Peyer's patch (tissue), 4 donors: ENCODE data around the gene AGBL5. TPM values are rescaled to one million over a fixed set of nuclear protein-coding genes. Genes with fewer than 3 reads are reported as not detected.
A peak's percentile ranks its signal among the peaks of the same experiment; 100 is the strongest.

ENCODE experiments used
- DNase-seq, 3 donors: peaks; one replicate each; pipeline ENCODE4 v3.0.0-alpha.2; 2017 to 2019
- H3K27ac ChIP-seq, 4 donors: fragments of 200-600 bp; sonication (generic); one replicate each; pipeline ENCODE4 v1.5.1; 2016 to 2019
- H3K27me3 ChIP-seq, 2 donors: fragments of 200-600 bp; sonication (generic); one replicate each; pipeline ENCODE4 v1.5.1; 2019
- H3K36me3 ChIP-seq, 3 donors: fragments of 200-600 bp; sonication (generic); one replicate each; pipeline ENCODE4 v1.5.1; 2016 to 2019
- H3K4me1 ChIP-seq, 4 donors: fragments of 200-600 bp; sonication (generic); one replicate each; pipeline ENCODE4 v1.5.1; 2016 to 2019
- H3K4me3 ChIP-seq, 4 donors: fragments of 200-600 bp; sonication (generic); 1 replicate in 3 of 4; 2 replicates in 1 of 4; pipeline ENCODE4 v1.5.1; 2016 to 2019; ENCODE audit warnings: mild to moderate bottlenecking in 1 of 4
- H3K9me3 ChIP-seq, 4 donors: fragments of 200-600 bp; sonication (generic); one replicate each; pipeline ENCODE4 v1.5.1; 2016 to 2019; ENCODE audit warnings: mild to moderate bottlenecking in 1 of 4
- POLR2A ChIP-seq, 2 donors: fragments of 450-650 bp; IDR thresholded peaks; one replicate each; pipeline ENCODE4 v1.5.1; 2017; ENCODE audit warnings: antibody characterized with exemption in 2 of 2, mild to moderate bottlenecking in 2 of 2, moderate library complexity in 2 of 2
- total RNA-seq, 4 donors: library from RNA; depleted of rRNA; stranded (reverse); fragments of >200 nt; gene quantifications; one replicate each; pipeline ENCODE4 v1.1.0, GENCODE V29; 2016
- TF ChIP-seq, protein P1 (sequence below), 6 experiments: fragments of 450-650 bp in 4 of 6; fragments of 200-600 bp in 2 of 6; sonication (generic) in 1 of 6; IDR thresholded peaks; one replicate each; pipeline ENCODE4 v1.5.1; 2017 to 2019; ENCODE audit warnings: antibody characterized with exemption in 6 of 6, mild to moderate bottlenecking in 3 of 6, moderate library complexity in 1 of 6

AGBL5 gene
- total RNA-seq, 4 donors from 2014 or later: 7.5 to 18.2 (median 12.3) TPM

DNA sequence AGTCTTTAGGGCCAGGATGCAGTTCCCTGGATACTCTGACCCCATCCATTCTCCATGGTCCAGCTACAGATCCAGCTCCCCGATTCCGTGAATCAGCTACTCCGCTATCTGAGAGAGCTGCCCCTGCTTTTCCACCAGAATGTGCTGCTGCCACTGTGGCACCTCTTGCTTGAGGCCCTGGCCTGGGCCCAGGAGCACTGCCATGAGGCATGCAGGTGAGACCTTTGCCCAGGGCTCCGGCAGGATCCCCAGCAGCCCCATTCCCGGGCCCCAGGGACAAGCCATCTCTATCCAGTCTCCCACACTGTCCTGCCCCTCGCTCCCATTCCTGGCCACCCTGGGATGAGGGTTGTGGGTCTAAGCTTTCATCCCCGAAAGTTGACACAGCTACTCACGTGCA is 11.2 kb upstream of the AGBL5 start:
- no peak overlapping the region for H3K4me3 ChIP-seq
- H3K4me1 ChIP-seq: peaks cover 0 to 12% (median 0%) of the 10 kb centered on the region in 4 donors
- peaks cover 0 to 64% (median 0%) of the 10 kb centered on the region in 3 donors for H3K36me3 ChIP-seq
- no peaks in the 10 kb centered on the region for H3K27me3 ChIP-seq
- H3K27ac ChIP-seq: no peak overlapping the region
- DNase-seq: peak in 1 of 3 donors; percentile 46
- TF ChIP-seq, protein P1, sequence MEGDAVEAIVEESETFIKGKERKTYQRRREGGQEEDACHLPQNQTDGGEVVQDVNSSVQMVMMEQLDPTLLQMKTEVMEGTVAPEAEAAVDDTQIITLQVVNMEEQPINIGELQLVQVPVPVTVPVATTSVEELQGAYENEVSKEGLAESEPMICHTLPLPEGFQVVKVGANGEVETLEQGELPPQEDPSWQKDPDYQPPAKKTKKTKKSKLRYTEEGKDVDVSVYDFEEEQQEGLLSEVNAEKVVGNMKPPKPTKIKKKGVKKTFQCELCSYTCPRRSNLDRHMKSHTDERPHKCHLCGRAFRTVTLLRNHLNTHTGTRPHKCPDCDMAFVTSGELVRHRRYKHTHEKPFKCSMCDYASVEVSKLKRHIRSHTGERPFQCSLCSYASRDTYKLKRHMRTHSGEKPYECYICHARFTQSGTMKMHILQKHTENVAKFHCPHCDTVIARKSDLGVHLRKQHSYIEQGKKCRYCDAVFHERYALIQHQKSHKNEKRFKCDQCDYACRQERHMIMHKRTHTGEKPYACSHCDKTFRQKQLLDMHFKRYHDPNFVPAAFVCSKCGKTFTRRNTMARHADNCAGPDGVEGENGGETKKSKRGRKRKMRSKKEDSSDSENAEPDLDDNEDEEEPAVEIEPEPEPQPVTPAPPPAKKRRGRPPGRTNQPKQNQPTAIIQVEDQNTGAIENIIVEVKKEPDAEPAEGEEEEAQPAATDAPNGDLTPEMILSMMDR (IDR thresholded peaks at IDR 0.05): no peak
- TF ChIP-seq POLR2A (IDR thresholded peaks at IDR 0.05): no peak
- H3K9me3 ChIP-seq: no peaks in the 10 kb centered on the region

DNA sequence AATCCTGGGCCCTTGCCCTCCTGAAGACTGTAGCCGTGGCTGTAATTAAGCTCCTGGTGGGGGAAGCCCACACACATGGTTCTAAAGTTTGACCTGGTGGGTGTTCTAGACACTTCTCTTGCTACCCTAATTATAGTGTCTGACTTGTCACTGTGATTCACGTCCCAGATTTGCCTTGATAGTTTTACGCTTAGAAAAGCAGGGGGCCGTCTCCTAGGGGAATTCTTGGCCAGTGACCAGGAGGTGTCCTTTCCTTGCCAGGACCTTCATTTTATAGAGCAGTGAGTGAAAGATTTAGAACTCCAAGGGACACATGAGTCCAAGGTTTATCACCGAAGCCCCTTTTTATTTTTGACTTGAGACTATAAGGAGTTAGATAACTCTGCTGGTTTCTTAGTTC is 9.7 kb upstream of the AGBL5 start:
- no peak overlapping the region for H3K4me3 ChIP-seq
- no peak for DNase-seq
- H3K27me3 ChIP-seq: no peaks in the 10 kb centered on the region
- H3K27ac ChIP-seq: peak overlapping the region in 2 of 4 donors; percentile 48 to 66
- no peaks in the 10 kb centered on the region for H3K9me3 ChIP-seq
- TF ChIP-seq, protein P1 (IDR thresholded peaks at IDR 0.05): no peak
- TF ChIP-seq POLR2A (IDR thresholded peaks at IDR 0.05): no peak
- peaks cover 0 to 49% (median 0%) of the 10 kb centered on the region in 3 donors for H3K36me3 ChIP-seq
- H3K4me1 ChIP-seq: peaks cover 0 to 12% (median 0%) of the 10 kb centered on the region in 4 donors

DNA sequence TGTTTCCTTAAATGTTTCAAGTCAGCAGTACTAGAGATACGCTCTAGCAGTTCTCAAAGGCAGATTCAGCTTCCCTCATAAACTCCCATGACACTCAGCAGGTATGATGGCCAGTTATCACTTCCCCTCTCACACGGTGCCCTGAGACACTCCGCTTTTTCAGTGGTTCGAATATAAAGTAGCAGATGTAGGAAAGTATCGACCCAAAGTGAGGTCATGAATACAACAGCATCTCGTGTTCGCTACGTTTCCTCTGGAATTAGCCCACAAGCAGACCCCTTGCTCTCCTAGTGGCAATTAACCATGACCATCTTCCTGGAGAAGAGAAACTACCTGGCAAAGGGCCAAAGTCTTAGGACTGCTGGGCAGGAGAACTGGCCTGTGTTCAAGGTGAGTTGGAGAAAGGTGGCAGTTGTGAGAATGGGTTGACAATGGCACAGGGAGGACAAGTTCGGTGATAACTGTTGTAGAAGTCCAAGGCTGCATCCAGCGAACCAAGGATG is 9.3 kb upstream of the AGBL5 start:
- TF ChIP-seq, protein P1 (IDR thresholded peaks at IDR 0.05): no peak
- TF ChIP-seq POLR2A (IDR thresholded peaks at IDR 0.05): no peak

DNA sequence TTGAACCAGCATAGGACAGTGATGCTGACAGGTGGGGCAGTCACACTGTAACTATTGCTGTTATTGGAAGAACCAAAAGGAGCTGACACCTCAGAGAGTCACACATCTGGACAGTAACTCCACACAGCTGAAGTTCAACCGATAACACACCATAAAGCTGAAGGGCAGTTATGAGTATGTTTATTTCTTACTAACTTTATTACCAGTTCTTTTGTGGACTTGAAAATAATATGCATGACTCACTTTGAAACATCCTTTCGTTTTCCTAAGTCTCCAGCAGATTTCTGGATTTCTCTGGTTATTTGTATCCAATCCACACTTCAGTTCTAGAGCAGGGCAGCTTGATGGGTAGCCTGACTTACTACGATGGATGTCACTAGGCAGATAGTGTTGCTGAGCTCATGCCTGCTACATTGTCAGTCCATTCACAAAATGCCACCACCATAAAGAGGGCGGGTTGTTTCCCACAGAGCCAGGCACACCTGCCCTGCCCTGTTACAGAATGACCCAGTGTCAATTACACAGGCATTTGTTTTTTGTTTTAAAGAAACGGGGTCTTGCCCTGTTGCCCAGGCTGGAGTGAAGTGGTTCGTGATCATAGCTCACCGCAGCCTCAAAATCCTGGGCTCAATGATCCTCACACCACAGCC is 8.4 kb upstream of the AGBL5 start:
- TF ChIP-seq POLR2A (IDR thresholded peaks at IDR 0.05): no peak
- TF ChIP-seq, protein P1 (IDR thresholded peaks at IDR 0.05): no peak
- peaks cover 0 to 35% (median 0%) of the 10 kb centered on the region in 3 donors for H3K36me3 ChIP-seq

More for the DNA sequence above, 9.3 kb upstream of the AGBL5 start:
- Histone ChIP-seq H3K4me3 (no peak overlapping the region), H3K36me3 (peaks cover 0 to 44% (median 0%) of the 10 kb centered on the region in 3 donors), H3K9me3 (no peaks in the 10 kb centered on the region), H3K27ac (peak overlapping the region in 3 of 4 donors; percentile 5 to 66 (median 48)), H3K4me1 (peaks cover 0 to 12% (median 0%) of the 10 kb centered on the region in 4 donors), H3K27me3 (no peaks in the 10 kb centered on the region)
- peak; percentile 22 to 60 (median 51) for DNase-seq

DNA sequence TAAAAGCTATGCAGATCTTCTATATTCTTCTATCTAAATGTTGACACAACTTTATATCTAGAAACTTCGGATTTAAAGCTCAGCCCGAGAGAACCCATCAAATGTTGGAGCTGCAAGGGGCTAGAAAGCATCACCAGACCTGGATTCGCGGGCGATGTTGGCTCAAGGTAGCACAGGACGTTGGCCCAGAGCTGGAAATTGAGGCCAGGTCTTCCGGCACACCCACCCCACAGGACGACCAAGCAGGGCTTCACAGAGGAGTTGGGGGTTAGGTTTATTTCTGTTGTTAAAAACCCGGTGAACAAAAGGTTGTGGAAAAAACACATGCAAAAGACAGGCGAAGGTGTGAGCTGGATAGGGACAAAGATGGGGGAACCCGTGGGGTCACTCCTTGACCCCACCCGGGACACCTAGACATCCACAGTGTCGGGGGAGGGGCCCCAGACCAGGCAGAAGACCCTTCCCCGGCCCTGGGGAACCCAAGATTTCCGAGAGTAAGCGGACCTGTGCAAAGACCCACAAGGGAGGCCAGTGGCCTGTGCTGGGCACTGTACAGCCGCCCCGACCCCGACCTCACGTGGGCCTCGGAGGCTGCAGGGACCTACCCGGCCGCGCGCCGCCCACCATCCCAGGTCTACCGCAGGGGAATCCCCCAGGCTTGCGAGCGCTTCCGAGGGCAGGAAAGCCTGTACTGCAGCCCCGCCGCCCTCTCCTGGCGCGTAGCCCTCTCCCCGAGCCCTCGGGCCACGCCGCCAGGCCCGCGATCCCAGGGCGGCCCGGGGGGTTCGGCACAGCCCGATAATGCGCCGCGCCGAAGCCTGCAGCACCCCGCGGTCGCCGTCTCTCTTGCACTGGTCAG is 1.8 kb upstream of the AGBL5 start:
- H3K27ac ChIP-seq: peak overlapping the region; percentile 80 to 93 (median 90)
- peaks cover 0 to 14% (median 8%) of the 10 kb centered on the region in 4 donors for H3K4me1 ChIP-seq
- peak overlapping the region; percentile 62 to 96 (median 92) for H3K4me3 ChIP-seq
- DNase-seq: peak in 2 of 3 donors; percentile 41 to 75
- no peaks in the 10 kb centered on the region for H3K9me3 ChIP-seq
- no peak for TF ChIP-seq POLR2A (IDR thresholded peaks at IDR 0.05)
- TF ChIP-seq, protein P1 (IDR thresholded peaks at IDR 0.05): no peak
- peaks cover 0 to 11% (median 0%) of the 10 kb centered on the region in 3 donors for H3K36me3 ChIP-seq
- H3K27me3 ChIP-seq: no peaks in the 10 kb centered on the region

More for the DNA sequence above, 8.4 kb upstream of the AGBL5 start:
- Histone ChIP-seq H3K4me3 (no peak overlapping the region), H3K4me1 (peaks cover 0 to 12% (median 0%) of the 10 kb centered on the region in 4 donors), H3K27ac (peak overlapping the region in 2 of 4 donors; percentile 16 to 56), H3K9me3 (no peaks in the 10 kb centered on the region), H3K27me3 (no peaks in the 10 kb centered on the region)
- DNase-seq: peak in 1 of 3 donors; percentile 31
